ENCODE data around the gene SETD7.
A peak's percentile ranks its signal among the peaks of the same experiment; 100 is the strongest.

The SETD7 gene

DNA sequence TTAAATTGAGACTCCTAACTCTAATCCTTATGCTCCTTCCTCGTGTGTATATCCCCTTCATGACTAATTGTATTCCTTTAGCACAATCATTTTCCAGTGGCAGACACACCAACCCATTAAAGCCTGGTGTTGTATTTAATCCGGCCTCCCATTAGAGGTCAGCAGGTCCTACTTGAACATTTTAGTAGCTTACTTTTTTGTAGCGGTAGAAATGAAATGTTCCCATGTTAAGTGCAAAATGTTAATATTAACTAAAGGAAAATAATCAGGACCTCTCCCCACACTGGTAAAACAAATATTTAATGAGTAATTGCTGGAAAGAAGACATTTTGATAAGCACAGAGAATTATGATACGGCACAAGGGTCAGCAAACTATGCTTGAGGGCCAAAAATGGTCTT is 98.7 kb downstream of the SETD7 start:
- Histone ChIP-seq H3K4me1 (ENCODE audit: insufficient read depth, low read length, poor library complexity, severe bottlenecking) (peaks cover 49% of the 10 kb centered on the region), H3K4me2 (ENCODE audit: low read depth, low read length, poor library complexity, severe bottlenecking) (peak overlapping the region; percentile 78), H3K27me3 (ENCODE audit: insufficient read depth, low read length, poor library complexity, severe bottlenecking) (no peaks in the 10 kb centered on the region), H2AFZ (ENCODE audit: low read length) (no peak overlapping the region), H3K9me2 (replicated peaks; ENCODE audit: low read depth, low read length) (no peaks in the 10 kb centered on the region), H4K20me1 (ENCODE audit: insufficient read depth, low read length, poor library complexity, severe bottlenecking) (peaks cover 35% of the 10 kb centered on the region), H3K9ac (ENCODE audit: low read depth, low read length, poor library complexity, severe bottlenecking) (peak overlapping the region; percentile 3), H3F3A (ENCODE audit: low read depth) (peaks cover 7% of the 10 kb centered on the region; the same call in 1 of the 2 replicates), H3K36me3 (ENCODE audit: insufficient read depth, low read length) (no peaks in the 10 kb centered on the region), H3K79me2 (ENCODE audit: insufficient read depth, low read length) (peaks cover 52% of the 10 kb centered on the region), H3K4me3 (ENCODE audit: low read length, poor library complexity, severe bottlenecking) (peak overlapping the region; percentile 80), H3K9me3 (ENCODE audit: insufficient read depth, low read depth, low read length) (no peaks in the 10 kb centered on the region)
- TF ChIP-seq, protein P1, sequence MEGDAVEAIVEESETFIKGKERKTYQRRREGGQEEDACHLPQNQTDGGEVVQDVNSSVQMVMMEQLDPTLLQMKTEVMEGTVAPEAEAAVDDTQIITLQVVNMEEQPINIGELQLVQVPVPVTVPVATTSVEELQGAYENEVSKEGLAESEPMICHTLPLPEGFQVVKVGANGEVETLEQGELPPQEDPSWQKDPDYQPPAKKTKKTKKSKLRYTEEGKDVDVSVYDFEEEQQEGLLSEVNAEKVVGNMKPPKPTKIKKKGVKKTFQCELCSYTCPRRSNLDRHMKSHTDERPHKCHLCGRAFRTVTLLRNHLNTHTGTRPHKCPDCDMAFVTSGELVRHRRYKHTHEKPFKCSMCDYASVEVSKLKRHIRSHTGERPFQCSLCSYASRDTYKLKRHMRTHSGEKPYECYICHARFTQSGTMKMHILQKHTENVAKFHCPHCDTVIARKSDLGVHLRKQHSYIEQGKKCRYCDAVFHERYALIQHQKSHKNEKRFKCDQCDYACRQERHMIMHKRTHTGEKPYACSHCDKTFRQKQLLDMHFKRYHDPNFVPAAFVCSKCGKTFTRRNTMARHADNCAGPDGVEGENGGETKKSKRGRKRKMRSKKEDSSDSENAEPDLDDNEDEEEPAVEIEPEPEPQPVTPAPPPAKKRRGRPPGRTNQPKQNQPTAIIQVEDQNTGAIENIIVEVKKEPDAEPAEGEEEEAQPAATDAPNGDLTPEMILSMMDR (conservative IDR thresholded peaks at IDR 0.05; ENCODE audit: low read length) = no peak
- TF ChIP-seq EZH2phosphoT487 (IDR thresholded peaks at IDR 0.05; ENCODE audit: borderline replicate concordance) = no peak

GRCh38 chr4:139455126-139455538 is 100.9 kb downstream of the SETD7 start:
- no peaks in the 10 kb centered on the region for H3K9me2 ChIP-seq (replicated peaks; ENCODE audit: low read depth, low read length)
- no peaks in the 10 kb centered on the region for H3K27me3 ChIP-seq (ENCODE audit: insufficient read depth, low read length, poor library complexity, severe bottlenecking)
- H3K9me3 ChIP-seq (ENCODE audit: insufficient read depth, low read depth, low read length) = no peaks in the 10 kb centered on the region
- peaks cover 54% of the 10 kb centered on the region for H3K79me2 ChIP-seq (ENCODE audit: insufficient read depth, low read length)
- H3K36me3 ChIP-seq (ENCODE audit: insufficient read depth, low read length) = no peaks in the 10 kb centered on the region
- peaks cover 58% of the 10 kb centered on the region for H3K4me1 ChIP-seq (ENCODE audit: insufficient read depth, low read length, poor library complexity, severe bottlenecking)
- H3K9ac ChIP-seq (ENCODE audit: low read depth, low read length, poor library complexity, severe bottlenecking) = peak overlapping the region; percentile 88
- peak overlapping the region; percentile 78 for H3K4me2 ChIP-seq (ENCODE audit: low read depth, low read length, poor library complexity, severe bottlenecking)
- peaks cover 35% of the 10 kb centered on the region for H4K20me1 ChIP-seq (ENCODE audit: insufficient read depth, low read length, poor library complexity, severe bottlenecking)
- TF ChIP-seq, protein P1 (conservative IDR thresholded peaks at IDR 0.05; ENCODE audit: low read length) = no peak
- TF ChIP-seq EZH2phosphoT487 (IDR thresholded peaks at IDR 0.05; ENCODE audit: borderline replicate concordance) = no peak
- H3K4me3 ChIP-seq (ENCODE audit: low read length, poor library complexity, severe bottlenecking) = peak overlapping the region; percentile 80
- peaks cover 7% of the 10 kb centered on the region; the same call in 1 of the 2 replicates for H3F3A ChIP-seq (ENCODE audit: low read depth)
- no peak overlapping the region for H2AFZ ChIP-seq (ENCODE audit: low read length)

- Histone ChIP-seq H2AFZ (ENCODE audit: low read length) (peak within 1 kb of the TSS; percentile 92), H3K27me3 (ENCODE audit: insufficient read depth, low read length, poor library complexity, severe bottlenecking) (no peaks in the 10 kb centered on the region), H3K4me1 (ENCODE audit: insufficient read depth, low read length, poor library complexity, severe bottlenecking) (peaks cover 58% of the 10 kb centered on the region), H3K79me2 (ENCODE audit: insufficient read depth, low read length) (peaks cover 54% of the 10 kb centered on the region), H3K9ac (ENCODE audit: low read depth, low read length, poor library complexity, severe bottlenecking) (peak within 1 kb of the TSS; percentile 88), H4K20me1 (ENCODE audit: insufficient read depth, low read length, poor library complexity, severe bottlenecking) (peaks cover 35% of the 10 kb centered on the region), H3K9me2 (replicated peaks; ENCODE audit: low read depth, low read length) (no peaks in the 10 kb centered on the region), H3F3A (ENCODE audit: low read depth) (peaks cover 7% of the 10 kb centered on the region; the same call in 1 of the 2 replicates), H3K4me3 (ENCODE audit: low read length, poor library complexity, severe bottlenecking) (peak within 1 kb of the TSS; percentile 80), H3K4me2 (ENCODE audit: low read depth, low read length, poor library complexity, severe bottlenecking) (peak within 1 kb of the TSS; percentile 95), H3K36me3 (ENCODE audit: insufficient read depth, low read length) (no peaks in the 10 kb centered on the region), H3K9me3 (ENCODE audit: insufficient read depth, low read depth, low read length) (no peaks in the 10 kb centered on the region)
- no peak for TF ChIP-seq EZH2phosphoT487 (IDR thresholded peaks at IDR 0.05; ENCODE audit: borderline replicate concordance)
- TF ChIP-seq, protein P1 (conservative IDR thresholded peaks at IDR 0.05; ENCODE audit: low read length) = no peak
Observed at GRCh38 chr4:139454111-139455045, 101.6 kb downstream of the SETD7 start, which contains the start of gene RAB33B. RAB33B (plus strand) TSS chr4:139454121; CDS start chr4:139454196, 75 bp downstream.
